Fibroblast of skin of left biceps (primary cell): ENCODE results near the gene KIF23.
"Not testable (repeated sequence)": the region's sequence is repeated elsewhere in the genome, so short reads cannot be mapped to it uniquely, and the experiment has no call there.

ENCODE experiments used
- DNase-seq, 2 experiments: peaks; one replicate each; pipeline ENCODE4 v3.0.0-alpha.2; 2013; ENCODE audit warnings: low read depth in 2 of 2

The KIF23 gene

GRCh38 chr15:69413822-69414700, at the start of gene KIF23:
Gene KIF23 (plus strand): TSS chr15:69414349. CDS start chr15:69414466, 117 bp downstream.
- DNase-seq: peak; percentile 81 to 82

GRCh38 chr15:69367236-69367635, 46.9 kb upstream of the KIF23 start:
- DNase-seq: no peak

- DNase-seq: no peak
Measured at GRCh38 chr15:69369631-69370030, 44.5 kb upstream of the KIF23 start.

- no peak for DNase-seq
Measured at GRCh38 chr15:69373406-69373805, 40.7 kb upstream of the KIF23 start.

- no peak for DNase-seq
Measured at GRCh38 chr15:69375151-69375790, 38.9 kb upstream of the KIF23 start.

- DNase-seq: no peak
Measured at GRCh38 chr15:69377216-69377970, 36.8 kb upstream of the KIF23 start.

GRCh38 chr15:69380100-69380725, 33.9 kb upstream of the KIF23 start:
- DNase-seq: no peak

GRCh38 chr15:69380726-69381105, 33.4 kb upstream of the KIF23 start:
- no peak for DNase-seq

- DNase-seq: not testable (repeated sequence)
Measured at GRCh38 chr15:69382176-69382575, 32.0 kb upstream of the KIF23 start.

GRCh38 chr15:69384066-69384465, 30.1 kb upstream of the KIF23 start:
- not testable (repeated sequence) for DNase-seq

GRCh38 chr15:69384626-69385598, 29.2 kb upstream of the KIF23 start:
- DNase-seq: no peak

- no peak for DNase-seq
Measured at GRCh38 chr15:69385831-69386230, 28.3 kb upstream of the KIF23 start.

GRCh38 chr15:69386284-69386683, 27.9 kb upstream of the KIF23 start:
- DNase-seq: no peak

- DNase-seq: no peak
Measured at GRCh38 chr15:69388260-69388705, 25.9 kb upstream of the KIF23 start.

- DNase-seq: no peak
Measured at GRCh38 chr15:69389426-69389825, 24.7 kb upstream of the KIF23 start.

GRCh38 chr15:69390575-69390974, 23.6 kb upstream of the KIF23 start:
- no peak for DNase-seq

- no peak for DNase-seq
Measured at GRCh38 chr15:69391046-69391757, 22.9 kb upstream of the KIF23 start.

- no peak for DNase-seq
Measured at GRCh38 chr15:69392352-69392751, 21.8 kb upstream of the KIF23 start.

- no peak for DNase-seq
Measured at GRCh38 chr15:69393831-69394491, 20.2 kb upstream of the KIF23 start.
